ENCODE measurements around the gene DENND6B. TPM values are rescaled to one million over a fixed set of nuclear protein-coding genes. Genes with fewer than 3 reads are reported as not detected.

DENND6B gene
- total and polyA plus RNA-seq, 2 donors (not counting 1 experiment from before 2014, with no cell fraction given) = 2.8 to 10.3 TPM

DNA sequence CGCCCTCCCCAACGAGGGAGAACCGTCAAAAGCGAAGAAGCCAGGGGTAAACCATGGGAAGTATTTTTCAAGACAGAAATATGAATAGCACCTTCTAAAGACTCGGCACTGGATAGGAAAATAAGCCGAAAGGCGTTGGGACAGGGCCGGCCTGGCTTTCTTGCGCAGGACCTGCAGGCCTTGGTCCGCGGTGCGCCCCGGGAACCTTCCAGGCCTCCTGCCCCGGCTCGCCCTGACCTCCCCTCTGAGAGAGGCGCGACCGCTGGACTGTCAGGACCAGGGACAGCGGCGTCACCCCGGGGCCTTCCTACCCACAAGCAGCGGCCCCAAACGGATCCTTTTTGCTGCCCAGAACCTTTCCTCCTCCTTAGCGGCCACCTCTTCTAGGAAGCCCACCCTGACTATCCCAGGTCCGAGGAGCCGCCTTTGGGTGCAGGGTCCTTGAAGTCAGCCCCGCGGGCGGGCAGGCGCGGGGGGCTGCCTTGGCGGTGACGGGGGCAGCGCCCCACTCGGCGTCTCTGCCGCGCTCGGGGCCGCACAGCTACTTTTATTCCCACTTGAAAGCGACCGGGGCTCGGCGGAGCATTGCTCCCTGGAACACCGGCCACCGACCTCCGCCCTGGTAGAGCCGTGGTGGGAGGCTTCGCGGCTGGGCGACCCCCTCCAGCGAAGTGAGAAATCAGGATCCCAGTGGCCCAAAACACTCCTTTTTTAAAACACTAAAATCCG, 56.0 kb downstream of the DENND6B start:
- H3K9me3 ChIP-seq (ENCODE audit: control extremely low read depth in 1 of 3, control insufficient read depth in 2 of 3, insufficient read depth in 1 of 3, low read length in 2 of 3) = no peaks in the 10 kb centered on the region
- Mint-ChIP-seq H3K9me3 (ENCODE audit: insufficient read depth) (no peaks in the 10 kb centered on the region), H3K4me1 (peaks cover 19% of the 10 kb centered on the region), H3K4me3 (peak overlapping the region; percentile 80), H3K27ac (peak overlapping the region; percentile 10), H3K27me3 (no peaks in the 10 kb centered on the region)
- CTCF ChIA-PET = interaction anchor here (0.7 to 1.9 kb wide), 4 partner anchors 51 to 123 kb away, joined by 3 to 6 read pairs (median 3); no protein-coding TSS in a partner anchor
- no peaks in the 10 kb centered on the region for H3K36me3 ChIP-seq (replicated peaks in 1 of 2; ENCODE audit: control extremely low read depth in 1 of 2, control insufficient read depth in 1 of 2, extremely low read depth in 1 of 2, insufficient read depth in 2 of 2, low read length in 1 of 2)
- intact Hi-C loops (cut with micrococcal nuclease) = loop anchor here (1.0 to 2.0 kb wide), 5 partner anchors 18 to 350 kb away; partner anchors contain the start of gene TUBGCP6
- H3K4me3 ChIP-seq (ENCODE audit: control extremely low read depth in 1 of 5, extremely low read depth in 1 of 5, insufficient read depth in 1 of 5, low read depth in 2 of 5, low read length in 4 of 5) = peak overlapping the region in 4 of 5 experiments; percentile 43 to 79 (median 62)
- no peak overlapping the region for H3K27ac ChIP-seq (ENCODE audit: low read length in 2 of 2)
- H3K4me2 ChIP-seq (replicated peaks; ENCODE audit: low read depth, low read length, poor library complexity, severe bottlenecking) = peak overlapping the region; percentile 96
- ATAC-seq (ENCODE audit: low read depth) (peak; percentile 58), DNase-seq (peak; percentile 82)
- H3K79me2 ChIP-seq (ENCODE audit: control insufficient read depth, insufficient read depth, low read length) = no peaks in the 10 kb centered on the region
- peaks cover 0 to 23% (median 9%) of the 10 kb centered on the region in 4 experiments for H3K27me3 ChIP-seq (replicated peaks in 1 of 4; ENCODE audit: control extremely low read depth in 1 of 4, control insufficient read depth in 3 of 4, insufficient read depth in 4 of 4, low read length in 3 of 4)
- no peak for TF ChIP-seq EZH2 (IDR thresholded peaks at IDR 0.05; ENCODE audit: borderline replicate concordance, insufficient read depth, low read depth, low read length, poor library complexity, severe bottlenecking)
- TF ChIP-seq, protein P1, sequence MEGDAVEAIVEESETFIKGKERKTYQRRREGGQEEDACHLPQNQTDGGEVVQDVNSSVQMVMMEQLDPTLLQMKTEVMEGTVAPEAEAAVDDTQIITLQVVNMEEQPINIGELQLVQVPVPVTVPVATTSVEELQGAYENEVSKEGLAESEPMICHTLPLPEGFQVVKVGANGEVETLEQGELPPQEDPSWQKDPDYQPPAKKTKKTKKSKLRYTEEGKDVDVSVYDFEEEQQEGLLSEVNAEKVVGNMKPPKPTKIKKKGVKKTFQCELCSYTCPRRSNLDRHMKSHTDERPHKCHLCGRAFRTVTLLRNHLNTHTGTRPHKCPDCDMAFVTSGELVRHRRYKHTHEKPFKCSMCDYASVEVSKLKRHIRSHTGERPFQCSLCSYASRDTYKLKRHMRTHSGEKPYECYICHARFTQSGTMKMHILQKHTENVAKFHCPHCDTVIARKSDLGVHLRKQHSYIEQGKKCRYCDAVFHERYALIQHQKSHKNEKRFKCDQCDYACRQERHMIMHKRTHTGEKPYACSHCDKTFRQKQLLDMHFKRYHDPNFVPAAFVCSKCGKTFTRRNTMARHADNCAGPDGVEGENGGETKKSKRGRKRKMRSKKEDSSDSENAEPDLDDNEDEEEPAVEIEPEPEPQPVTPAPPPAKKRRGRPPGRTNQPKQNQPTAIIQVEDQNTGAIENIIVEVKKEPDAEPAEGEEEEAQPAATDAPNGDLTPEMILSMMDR (IDR thresholded peaks at IDR 0.05) = no peak
- WGBS (ENCODE audit: insufficient coverage) = 1% methylated on average over 53 of the region's 53 CpGs
- POLR2A ChIA-PET = interaction anchor here (0.6 to 0.7 kb wide), 3 partner anchors 31 to 93 kb away, joined by 4 to 11 read pairs (median 8); no protein-coding TSS in a partner anchor
- H3K4me1 ChIP-seq (ENCODE audit: control insufficient read depth in 2 of 2, insufficient read depth in 2 of 2, low read length in 2 of 2) = peaks cover 23 to 34% of the 10 kb centered on the region in 2 donors
- H4K20me1 ChIP-seq (ENCODE audit: control insufficient read depth, insufficient read depth, low read length, poor library complexity, severe bottlenecking) = peaks cover 11% of the 10 kb centered on the region
- H2AFZ ChIP-seq (ENCODE audit: insufficient read depth, low read depth, low read length, poor library complexity, severe bottlenecking) = peak overlapping the region; percentile 47
- H3K9ac ChIP-seq (ENCODE audit: low read length) = peak overlapping the region; percentile 70
